Measurements from ENCODE around the gene ETFBKMT.
"Not testable (repeated sequence)": the region's sequence is repeated elsewhere in the genome, so short reads cannot be mapped to it uniquely, and the experiment has no call there.

DNA sequence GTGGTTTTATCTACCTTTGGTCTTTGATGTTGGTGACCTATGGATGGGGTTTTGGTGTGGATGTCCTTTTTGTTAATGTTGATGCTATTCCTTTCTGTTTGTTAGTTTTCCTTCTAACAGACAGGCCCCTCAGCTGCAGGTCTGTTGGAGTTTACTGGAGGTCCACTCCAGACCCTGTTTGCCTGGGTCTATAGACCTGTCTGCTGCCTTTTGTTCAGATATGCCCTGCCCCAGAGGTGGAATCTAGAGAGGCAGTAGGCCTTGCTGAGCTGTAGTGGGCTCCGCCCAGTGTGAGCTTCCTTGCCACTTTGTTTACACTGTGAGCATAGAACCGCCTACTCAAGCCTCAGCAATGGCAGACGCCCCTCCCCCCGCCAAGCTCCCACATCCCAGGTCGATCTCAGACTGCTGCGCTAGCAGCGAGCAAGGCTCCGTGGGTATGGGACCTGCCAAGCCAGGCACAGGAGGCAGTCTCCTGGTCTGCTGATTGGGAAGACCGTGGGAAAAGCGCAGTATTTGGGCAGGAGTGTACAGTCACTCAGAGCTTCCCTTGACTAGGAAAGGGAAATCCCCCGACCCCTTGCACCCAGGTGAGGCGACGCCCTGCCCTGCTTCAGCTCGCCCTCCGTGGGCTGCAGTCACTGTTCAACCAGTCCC is 59.2 kb downstream of the ETFBKMT start:
- TF ChIP-seq, protein P1, sequence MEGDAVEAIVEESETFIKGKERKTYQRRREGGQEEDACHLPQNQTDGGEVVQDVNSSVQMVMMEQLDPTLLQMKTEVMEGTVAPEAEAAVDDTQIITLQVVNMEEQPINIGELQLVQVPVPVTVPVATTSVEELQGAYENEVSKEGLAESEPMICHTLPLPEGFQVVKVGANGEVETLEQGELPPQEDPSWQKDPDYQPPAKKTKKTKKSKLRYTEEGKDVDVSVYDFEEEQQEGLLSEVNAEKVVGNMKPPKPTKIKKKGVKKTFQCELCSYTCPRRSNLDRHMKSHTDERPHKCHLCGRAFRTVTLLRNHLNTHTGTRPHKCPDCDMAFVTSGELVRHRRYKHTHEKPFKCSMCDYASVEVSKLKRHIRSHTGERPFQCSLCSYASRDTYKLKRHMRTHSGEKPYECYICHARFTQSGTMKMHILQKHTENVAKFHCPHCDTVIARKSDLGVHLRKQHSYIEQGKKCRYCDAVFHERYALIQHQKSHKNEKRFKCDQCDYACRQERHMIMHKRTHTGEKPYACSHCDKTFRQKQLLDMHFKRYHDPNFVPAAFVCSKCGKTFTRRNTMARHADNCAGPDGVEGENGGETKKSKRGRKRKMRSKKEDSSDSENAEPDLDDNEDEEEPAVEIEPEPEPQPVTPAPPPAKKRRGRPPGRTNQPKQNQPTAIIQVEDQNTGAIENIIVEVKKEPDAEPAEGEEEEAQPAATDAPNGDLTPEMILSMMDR (IDR thresholded peaks at IDR 0.05), result not testable (repeated sequence)
- TF ChIP-seq POLR2A (IDR thresholded peaks at IDR 0.05), result not testable (repeated sequence)

Data from tibial nerve (tissue), 3 donors.